Naive thymus-derived CD4-positive, alpha-beta T cell (primary cell): ENCODE measurements around the gene NRXN3. TPM values are rescaled to one million over a fixed set of nuclear protein-coding genes. Genes with fewer than 3 reads are reported as not detected.

Experiments
- ATAC-seq: fragments of 150-1000 bp; cut with Tn5 transposase; 2 replicates; pipeline ENCODE4 v1.10.0; 2021; ENCODE audit warnings: mild to moderate bottlenecking, moderate library complexity
- CTCF ChIA-PET: fragments of 350-600 bp; sonication (Branson Sonifier 250); formaldehyde crosslinking; loops from one replicate; lab custom pipeline; 2021; ENCODE audit warnings: antibody characterized with exemption; lab: Charles Lee
- POLR2A ChIA-PET: fragments of 350-600 bp; sonication (Branson Sonifier 250); formaldehyde crosslinking; loops from one replicate; lab custom pipeline; 2021; ENCODE audit warnings: antibody characterized with exemption, inconsistent platforms; lab: Charles Lee
- DNase-seq, 9 donors: peaks; one replicate each; pipeline versions ENCODE4 v3.0.0 to v3.0.0-alpha.2; 2020 to 2022; ENCODE audit warnings: mixed read lengths in 1 of 9
- H3K27ac ChIP-seq: one replicate; pipeline ENCODE4 v1.7.0; 2013; ENCODE audit warnings: mild to moderate bottlenecking, low read depth, low read length, moderate library complexity
- H3K27me3 ChIP-seq, 2 donors: one replicate each; pipeline ENCODE4 v1.7.0; 2013; ENCODE audit warnings: low read length in 2 of 2, mild to moderate bottlenecking in 2 of 2, moderate library complexity in 2 of 2; ENCODE audit not compliant: control insufficient read depth in 2 of 2, insufficient read depth in 2 of 2
- H3K36me3 ChIP-seq, 3 experiments: 1 replicate in 2 of 3; 2 replicates in 1 of 3; pipeline ENCODE4 v1.7.0; 2013; ENCODE audit warnings: low read length in 3 of 3, mild to moderate bottlenecking in 3 of 3, moderate library complexity in 1 of 3; ENCODE audit not compliant: insufficient read depth in 3 of 3, control insufficient read depth in 2 of 3
- H3K4me1 ChIP-seq, 2 donors: one replicate each; pipeline ENCODE4 v1.7.0; 2013; ENCODE audit warnings: low read length in 2 of 2, mild to moderate bottlenecking in 2 of 2, moderate library complexity in 1 of 2; ENCODE audit not compliant: control insufficient read depth in 2 of 2, insufficient read depth in 2 of 2
- H3K4me3 ChIP-seq: 2 replicates; pipeline ENCODE4 v1.7.0; 2013; ENCODE audit warnings: mild to moderate bottlenecking, low read length
- H3K9me3 ChIP-seq, 3 experiments: 1 replicate in 2 of 3; 2 replicates in 1 of 3; pipeline ENCODE4 v1.7.0; 2013; ENCODE audit warnings: low read length in 3 of 3; ENCODE audit not compliant: control insufficient read depth in 2 of 3
- H3K27ac Mint-ChIP-seq, 9 donors: one replicate each; pipeline ENCODE4 v1.8.0; 2020 to 2022; ENCODE audit warnings: mixed read lengths in 9 of 9, mild to moderate bottlenecking in 8 of 9, moderate library complexity in 5 of 9, inconsistent platforms in 2 of 9
- H3K27me3 Mint-ChIP-seq, 5 donors: one replicate each; pipeline ENCODE4 v1.8.0; 2021 to 2022; ENCODE audit warnings: mixed read lengths in 5 of 5, mild to moderate bottlenecking in 1 of 5
- H3K36me3 Mint-ChIP-seq, 5 donors: one replicate each; pipeline ENCODE4 v1.8.0; 2020 to 2022; ENCODE audit warnings: mixed read lengths in 5 of 5, mild to moderate bottlenecking in 3 of 5, inconsistent platforms in 1 of 5
- H3K4me1 Mint-ChIP-seq, 7 donors: one replicate each; pipeline ENCODE4 v1.8.0; 2020 to 2022; ENCODE audit warnings: mixed read lengths in 7 of 7, mild to moderate bottlenecking in 3 of 7, inconsistent platforms in 1 of 7
- H3K4me3 Mint-ChIP-seq, 10 donors: one replicate each; pipeline ENCODE4 v1.8.0; 2020 to 2022; ENCODE audit warnings: mild to moderate bottlenecking in 10 of 10, mixed read lengths in 10 of 10, moderate library complexity in 6 of 10, inconsistent platforms in 2 of 10
- H3K9me3 Mint-ChIP-seq, 11 donors: one replicate each; pipeline ENCODE4 v1.8.0; 2020 to 2022; ENCODE audit warnings: mixed read lengths in 11 of 11, mild to moderate bottlenecking in 4 of 11, inconsistent platforms in 1 of 11, moderate library complexity in 1 of 11
- intact Hi-C, 2 donors: fragments of 100-400 bp; cut with micrococcal nuclease; formaldehyde crosslinking; loops; one replicate each; pipeline ENCODE4 v1.15.1; 2023
- polyA plus RNA-seq, 2 donors: library from polyadenylated mRNA; unstranded; fragments of 300-500 nt; fragmentation: Illumina TruSeq; gene quantifications; one replicate each; pipeline ENCODE4 v1.2.3, GENCODE V29; 2021
- total RNA-seq, 6 experiments: library from RNA in 5 of 6; stranded (reverse) in 5 of 6; gene quantifications; 1 replicate in 5 of 6; 2 replicates in 1 of 6; pipeline ENCODE4 v1.2.3 and lab custom pipeline; 2021 to 2026

The NRXN3 gene
- total and polyA plus RNA-seq, 7 experiments from 2014 or later: not detected

DNA sequence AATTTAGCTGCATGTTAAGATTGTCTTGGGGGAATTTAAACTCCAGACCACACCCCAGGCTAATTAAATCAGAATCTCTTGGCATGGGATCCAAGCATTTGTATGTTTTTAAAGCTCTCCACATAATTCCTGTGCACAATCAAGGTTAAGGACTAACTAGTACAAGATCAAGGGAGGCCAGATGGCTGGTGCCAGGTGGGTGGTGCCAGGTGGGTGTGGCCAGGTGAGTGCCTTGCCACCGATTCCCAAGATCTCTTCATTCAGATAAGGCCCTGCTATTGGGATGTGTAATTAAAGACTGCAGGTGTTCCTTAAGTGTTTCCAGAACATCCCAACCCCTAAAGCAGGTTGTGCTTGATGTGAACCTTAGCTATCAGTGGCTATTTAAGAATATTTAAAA, 75.1 kb downstream of the NRXN3 start:
- no peaks in the 10 kb centered on the region for H3K4me1 Mint-ChIP-seq
- Histone ChIP-seq H3K4me1 (no peaks in the 10 kb centered on the region), H3K4me3 (no peak overlapping the region), H3K27me3 (no peaks in the 10 kb centered on the region), H3K36me3 (no peaks in the 10 kb centered on the region), H3K27ac (no peak overlapping the region), H3K9me3 (no peaks in the 10 kb centered on the region)
- no peak overlapping the region for H3K4me3 Mint-ChIP-seq
- peaks cover 0 to 3% (median 0%) of the 10 kb centered on the region in 5 donors for H3K27me3 Mint-ChIP-seq
- peaks cover 0 to 6% (median 0%) of the 10 kb centered on the region in 11 donors for H3K9me3 Mint-ChIP-seq
- CTCF ChIA-PET: no interaction called here
- ATAC-seq (no peak), DNase-seq (no peak)
- POLR2A ChIA-PET: no interaction called here
- intact Hi-C loops: no loop called here
- H3K27ac Mint-ChIP-seq: no peak overlapping the region
- H3K36me3 Mint-ChIP-seq: no peaks in the 10 kb centered on the region

DNA sequence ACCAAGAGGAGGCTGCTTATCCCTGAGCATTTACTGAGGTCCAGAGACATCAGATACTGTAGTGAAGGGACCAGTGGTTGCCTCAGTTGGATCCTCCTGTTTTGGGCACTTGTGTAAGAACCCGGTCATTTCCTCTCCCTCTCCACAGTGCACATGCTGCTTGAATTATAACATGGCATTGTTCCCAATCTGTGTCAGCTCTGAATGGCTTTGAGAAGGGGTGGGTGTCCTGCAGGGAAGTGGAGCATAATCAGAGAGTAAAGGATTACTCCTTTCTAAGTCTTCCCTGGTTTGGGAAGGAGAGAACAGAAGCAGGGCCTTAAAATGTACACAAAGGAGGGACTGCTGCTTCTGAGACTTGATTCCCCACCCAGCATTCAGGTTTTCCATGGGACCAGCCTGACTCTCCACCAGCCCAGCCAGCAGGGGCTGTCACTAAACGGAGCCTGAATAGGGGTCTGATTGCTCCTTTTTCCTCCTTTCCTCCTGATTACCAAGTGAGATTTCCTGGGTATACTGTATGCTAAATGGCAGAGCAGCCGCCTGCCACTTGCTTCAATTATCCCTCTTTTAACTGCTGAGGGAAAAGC, 78.4 kb downstream of the NRXN3 start:
- Histone ChIP-seq H3K4me1 (no peaks in the 10 kb centered on the region), H3K27ac (no peak overlapping the region), H3K4me3 (no peak overlapping the region), H3K27me3 (no peaks in the 10 kb centered on the region), H3K9me3 (no peaks in the 10 kb centered on the region), H3K36me3 (no peaks in the 10 kb centered on the region)
- no peaks in the 10 kb centered on the region for H3K36me3 Mint-ChIP-seq
- ATAC-seq (no peak), DNase-seq (no peak)
- peaks cover 0 to 6% (median 0%) of the 10 kb centered on the region in 11 donors for H3K9me3 Mint-ChIP-seq
- no peak overlapping the region for H3K4me3 Mint-ChIP-seq
- no peaks in the 10 kb centered on the region for H3K4me1 Mint-ChIP-seq
- intact Hi-C loops: no loop called here
- ChIA-PET POLR2A (no interaction called here), CTCF (no interaction called here)
- H3K27ac Mint-ChIP-seq: no peak overlapping the region
- H3K27me3 Mint-ChIP-seq: peaks cover 0 to 3% (median 0%) of the 10 kb centered on the region in 5 donors

DNA sequence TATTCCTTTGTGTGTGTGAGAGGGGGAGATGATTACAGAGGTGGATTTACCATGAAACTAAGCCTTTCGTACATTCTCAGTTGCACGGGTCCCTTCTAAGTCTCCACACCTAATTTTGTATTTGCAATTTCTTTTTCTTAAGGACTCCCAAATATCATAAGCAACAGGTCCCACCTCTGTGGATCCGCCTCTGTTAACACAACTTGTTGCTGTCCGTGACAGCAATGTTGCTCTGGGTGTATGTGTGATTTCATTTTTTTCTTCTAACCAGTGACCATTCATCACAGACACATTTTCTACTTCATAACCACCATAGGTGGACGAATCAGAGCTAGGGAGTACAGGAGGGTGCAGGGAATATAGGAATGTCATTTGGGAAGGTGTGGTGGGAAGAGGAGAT, 81.1 kb downstream of the NRXN3 start:
- Histone ChIP-seq H3K4me3 (no peak overlapping the region), H3K27ac (no peak overlapping the region), H3K4me1 (no peaks in the 10 kb centered on the region), H3K36me3 (no peaks in the 10 kb centered on the region), H3K9me3 (no peaks in the 10 kb centered on the region), H3K27me3 (no peaks in the 10 kb centered on the region)
- Mint-ChIP-seq H3K27ac (no peak overlapping the region), H3K27me3 (peaks cover 0 to 12% (median 1%) of the 10 kb centered on the region in 5 donors), H3K36me3 (no peaks in the 10 kb centered on the region), H3K9me3 (peaks cover 0 to 2% (median 0%) of the 10 kb centered on the region in 11 donors), H3K4me1 (peaks cover 0 to 3% (median 0%) of the 10 kb centered on the region in 7 donors), H3K4me3 (no peak overlapping the region)
- ChIA-PET POLR2A (no interaction called here), CTCF (no interaction called here)
- no peak for ATAC-seq
- intact Hi-C loops: no loop called here
- DNase-seq: no peak

DNA sequence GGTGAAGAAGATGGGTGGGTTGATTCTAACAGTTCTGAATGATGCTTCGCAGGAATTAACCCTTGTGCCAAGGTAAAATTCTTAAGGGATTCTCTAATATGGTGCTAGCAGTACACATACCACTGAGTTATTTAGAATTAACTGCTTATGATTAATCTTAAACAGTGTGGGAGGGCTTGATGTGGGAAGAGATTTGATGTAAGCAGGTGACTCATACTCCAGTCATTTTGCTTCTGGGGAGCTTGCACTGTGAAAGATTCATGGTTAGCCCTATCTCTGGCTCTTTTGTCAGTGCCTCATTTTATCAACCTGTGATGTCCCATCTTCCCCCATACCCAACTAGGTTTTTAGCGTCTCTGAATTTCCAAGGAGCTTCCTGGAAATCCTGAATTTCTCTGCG, 83.8 kb downstream of the NRXN3 start:
- ChIA-PET CTCF (no interaction called here), POLR2A (no interaction called here)
- ATAC-seq: no peak
- intact Hi-C loops: no loop called here
- Histone ChIP-seq H3K4me3 (no peak overlapping the region), H3K9me3 (no peaks in the 10 kb centered on the region), H3K4me1 (no peaks in the 10 kb centered on the region), H3K27me3 (no peaks in the 10 kb centered on the region), H3K27ac (no peak overlapping the region), H3K36me3 (no peaks in the 10 kb centered on the region)
- no peak overlapping the region for H3K27ac Mint-ChIP-seq
- no peak for DNase-seq
- H3K4me3 Mint-ChIP-seq: no peak overlapping the region
- no peaks in the 10 kb centered on the region for H3K36me3 Mint-ChIP-seq
- H3K9me3 Mint-ChIP-seq: peaks cover 0 to 11% (median 2%) of the 10 kb centered on the region in 11 donors
- peaks cover 0 to 3% (median 0%) of the 10 kb centered on the region in 7 donors for H3K4me1 Mint-ChIP-seq
- peaks cover 0 to 16% (median 11%) of the 10 kb centered on the region in 5 donors for H3K27me3 Mint-ChIP-seq

DNA sequence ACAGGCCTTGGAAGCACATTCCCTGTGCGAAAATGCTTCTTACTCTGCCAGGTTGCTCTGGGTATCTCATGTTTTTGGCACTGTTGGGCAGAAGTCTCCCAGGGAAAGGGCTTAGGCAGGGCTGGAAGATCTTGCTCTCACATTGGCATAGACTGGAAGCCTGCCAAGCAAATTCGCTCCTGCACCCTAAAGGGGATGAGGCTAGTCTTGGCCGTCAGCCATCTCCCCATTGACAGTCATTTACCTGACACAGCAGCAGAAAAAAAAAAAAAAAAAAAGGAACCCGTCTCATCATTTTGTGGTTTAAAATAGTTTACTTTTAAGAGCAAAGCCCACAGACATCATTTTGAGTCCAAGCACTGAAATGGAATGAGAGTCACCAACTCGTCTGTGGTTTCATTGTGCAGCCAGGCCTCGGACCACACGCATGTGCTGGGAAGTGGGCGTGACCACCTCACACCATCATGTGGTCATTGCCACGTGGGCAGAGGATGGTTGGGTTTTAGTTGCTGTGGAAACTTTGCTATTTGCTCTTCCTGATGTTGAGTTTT, 84.8 kb downstream of the NRXN3 start:
- Histone ChIP-seq H3K27me3 (no peaks in the 10 kb centered on the region), H3K9me3 (no peaks in the 10 kb centered on the region), H3K4me1 (no peaks in the 10 kb centered on the region), H3K27ac (no peak overlapping the region), H3K4me3 (no peak overlapping the region), H3K36me3 (no peaks in the 10 kb centered on the region)
- ChIA-PET CTCF (no interaction called here), POLR2A (no interaction called here)
- Mint-ChIP-seq H3K27me3 (peaks cover 0 to 16% (median 9%) of the 10 kb centered on the region in 5 donors), H3K36me3 (no peaks in the 10 kb centered on the region), H3K9me3 (peaks cover 0 to 11% (median 2%) of the 10 kb centered on the region in 11 donors), H3K4me1 (peaks cover 0 to 3% (median 0%) of the 10 kb centered on the region in 7 donors), H3K4me3 (no peak overlapping the region), H3K27ac (no peak overlapping the region)
- ATAC-seq (no peak), DNase-seq (peak in 1 of 9 donors; percentile 25)
- intact Hi-C loops: no loop called here

DNA sequence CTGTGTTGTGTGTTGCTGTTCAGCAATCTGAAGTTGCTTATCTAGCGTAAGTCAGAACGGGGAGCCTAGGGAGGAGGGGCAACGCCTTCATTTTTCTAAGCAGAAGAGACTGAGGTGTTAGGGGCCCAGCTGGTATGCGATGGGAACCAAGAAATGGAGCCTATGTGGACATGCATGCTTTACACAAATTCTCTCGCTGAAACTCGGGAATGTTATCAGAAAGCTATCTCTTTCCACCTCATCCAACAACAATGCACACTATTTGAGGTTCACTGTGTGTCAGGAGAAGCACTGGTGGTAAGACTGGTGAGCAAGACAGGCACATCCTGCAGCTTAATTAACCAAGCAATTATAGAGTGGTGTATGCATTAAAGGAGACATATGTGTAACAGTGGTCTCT, 89.7 kb downstream of the NRXN3 start:
- peaks cover 0 to 16% (median 8%) of the 10 kb centered on the region in 5 donors for H3K27me3 Mint-ChIP-seq
- H3K27ac Mint-ChIP-seq: no peak overlapping the region
- ChIA-PET POLR2A (no interaction called here), CTCF (no interaction called here)
- H3K9me3 Mint-ChIP-seq: peaks cover 0 to 11% (median 3%) of the 10 kb centered on the region in 11 donors
- no peak overlapping the region for H3K4me3 Mint-ChIP-seq
- H3K36me3 ChIP-seq: no peaks in the 10 kb centered on the region
- DNase-seq (no peak), ATAC-seq (no peak)
- intact Hi-C loops: no loop called here
- no peaks in the 10 kb centered on the region for H3K36me3 Mint-ChIP-seq
- no peak overlapping the region for H3K4me3 ChIP-seq
- no peaks in the 10 kb centered on the region for H3K27me3 ChIP-seq
- H3K4me1 Mint-ChIP-seq: peaks cover 0 to 3% (median 0%) of the 10 kb centered on the region in 7 donors
- H3K27ac ChIP-seq: no peak overlapping the region
- H3K4me1 ChIP-seq: no peaks in the 10 kb centered on the region
- H3K9me3 ChIP-seq: no peaks in the 10 kb centered on the region
